Neural cell (in vitro differentiated cells): ENCODE results near the gene KNL1. TPM values are rescaled to one million over a fixed set of nuclear protein-coding genes. Genes with fewer than 3 reads are reported as not detected.
A peak's percentile ranks its signal among the peaks of the same experiment; 100 is the strongest.

Experiments
- H2AFZ ChIP-seq: fragments of 200-600, 300-800 bp; sonication (generic), shearing (Covaris generic); 2 replicates; pipeline ENCODE4 v1.6.0; 2014; ENCODE audit warnings: low read depth, mild to moderate bottlenecking, antibody characterized with exemption, low read length, moderate library complexity
- H3F3A ChIP-seq: fragments of 200-600 bp; shearing (Covaris generic); 2 replicates; pipeline ENCODE4 v1.6.1; 2016; ENCODE audit warnings: mild to moderate bottlenecking, moderate library complexity, mixed read lengths, antibody characterized with exemption, low read length; ENCODE audit not compliant: insufficient read depth, poor library complexity, severe bottlenecking
- H3K27ac ChIP-seq: fragments of 200-600, 300-800 bp; sonication (generic), shearing (Covaris generic); 2 replicates; pipeline ENCODE4 v1.5.1; 2014; ENCODE audit warnings: mild to moderate bottlenecking, low read length, moderate library complexity
- H3K27me3 ChIP-seq: fragments of 300-800, 200-600 bp; sonication (generic), shearing (Covaris generic); 2 replicates; pipeline ENCODE4 v1.6.0; 2014; ENCODE audit warnings: mild to moderate bottlenecking, low read depth, low read length, moderate library complexity; ENCODE audit not compliant: insufficient read depth
- H3K36me3 ChIP-seq: fragments of 300-800, 200-600 bp; sonication (generic), shearing (Covaris generic); 2 replicates; pipeline ENCODE4 v1.5.1; 2014; ENCODE audit warnings: mild to moderate bottlenecking, antibody characterized with exemption, low read length, moderate library complexity; ENCODE audit not compliant: insufficient read depth
- H3K4me2 ChIP-seq: fragments of 300-800, 200-600 bp; sonication (generic), shearing (Covaris generic); 2 replicates; pipeline ENCODE4 v1.6.0; 2014; ENCODE audit warnings: mild to moderate bottlenecking, low read length
- H3K4me3 ChIP-seq: fragments of 300-800, 200-600 bp; sonication (generic), shearing (Covaris generic); 2 replicates; pipeline ENCODE4 v1.5.1; 2014; ENCODE audit warnings: mild to moderate bottlenecking, low read length, moderate library complexity
- H3K79me2 ChIP-seq: fragments of 200-600 bp; shearing (Covaris generic); replicated peaks from 2 replicates; pipeline ENCODE4 v1.6.0; 2014; ENCODE audit warnings: mild to moderate bottlenecking, low read length, moderate library complexity; ENCODE audit not compliant: insufficient read depth
- H3K9ac ChIP-seq: fragments of 300-800, 200-600 bp; sonication (generic), shearing (Covaris generic); 2 replicates; pipeline ENCODE4 v1.6.1; 2016; ENCODE audit warnings: mild to moderate bottlenecking, low read length, mixed read lengths
- H3K9me2 ChIP-seq: fragments of 200-600 bp; shearing (Covaris generic); 2 replicates; pipeline ENCODE4 v1.6.1; 2016; ENCODE audit warnings: mild to moderate bottlenecking, low read length, mixed read lengths; ENCODE audit not compliant: insufficient read depth
- H3K9me3 ChIP-seq: fragments of 200-600, 300-800 bp; sonication (generic), shearing (Covaris generic); 2 replicates; pipeline ENCODE4 v1.6.1; 2016; ENCODE audit warnings: mild to moderate bottlenecking, mixed run types, low read length, moderate library complexity, mixed read lengths
- H4K20me1 ChIP-seq: fragments of 200-600 bp; shearing (Covaris generic); 2 replicates; pipeline ENCODE4 v1.6.1; 2016; ENCODE audit warnings: mild to moderate bottlenecking, mixed run types; ENCODE audit not compliant: insufficient read depth
- CTCF ChIP-seq: fragments of 450-650 bp; IDR thresholded peaks from 2 replicates; pipeline ENCODE4 v1.5.1; 2014; ENCODE audit warnings: antibody characterized with exemption, mild to moderate bottlenecking, moderate library complexity; ENCODE audit not compliant: poor library complexity, severe bottlenecking
- EP300 ChIP-seq: fragments of 450-650 bp; conservative IDR thresholded peaks from 2 replicates; pipeline ENCODE4 v1.6.1; 2014; ENCODE audit warnings: antibody characterized with exemption, mild to moderate bottlenecking, moderate library complexity; ENCODE audit not compliant: poor library complexity, severe bottlenecking
- EZH2 ChIP-seq: fragments of 200-600, 300-800 bp; shearing (Covaris generic), sonication (generic); IDR thresholded peaks from 2 replicates; pipeline ENCODE4 v1.6.1; 2014; ENCODE audit warnings: antibody characterized with exemption, low read length, borderline replicate concordance, mild to moderate bottlenecking; ENCODE audit not compliant: insufficient read depth, poor library complexity, severe bottlenecking
- MXI1 ChIP-seq: fragments of 450-650 bp; conservative IDR thresholded peaks from 2 replicates; pipeline ENCODE4 v1.6.1; 2014; ENCODE audit warnings: antibody characterized with exemption, mild to moderate bottlenecking; ENCODE audit not compliant: poor library complexity, severe bottlenecking
- POLR2AphosphoS5 ChIP-seq: IDR thresholded peaks from 2 replicates; pipeline ENCODE4 v1.6.1; 2012
- RAD21 ChIP-seq: fragments of 450-650 bp; conservative IDR thresholded peaks from 2 replicates; pipeline ENCODE4 v1.6.1; 2014; ENCODE audit warnings: antibody characterized with exemption, mild to moderate bottlenecking, moderate library complexity
- REST ChIP-seq: IDR thresholded peaks from 2 replicates; pipeline ENCODE4 v1.6.1; 2012; ENCODE audit warnings: borderline replicate concordance
- SMC3 ChIP-seq: fragments of 450-650 bp; conservative IDR thresholded peaks from 2 replicates; pipeline ENCODE4 v1.6.1; 2014; ENCODE audit warnings: antibody characterized with exemption, mild to moderate bottlenecking, moderate library complexity; ENCODE audit not compliant: poor library complexity
- TAF1 ChIP-seq: IDR thresholded peaks from 2 replicates; pipeline ENCODE4 v1.6.1; 2012; ENCODE audit warnings: low read depth
- polyA plus RNA-seq: library from polyadenylated mRNA; depleted of rRNA; stranded (reverse); fragments of >200 nt; gene quantifications from 2 replicates; pipeline ENCODE4 v1.2.3, GENCODE V29; 2014

KNL1 gene
- polyA plus RNA-seq, 1 donor from 2014 or later = 2.4 TPM

GRCh38 chr15:40564591-40565332 lies 29.3 kb upstream of the KNL1 start, which contains the start of gene CCDC32:
Gene CCDC32 (minus strand): TSS chr15:40565042. CDS start chr15:40563015, 2,027 bp downstream.
- TF ChIP-seq POLR2AphosphoS5 (peak; percentile 82), EP300 (peak; percentile 15), RAD21 (peak; percentile 47), CTCF (no peak), EZH2 (no peak), SMC3 (peak; percentile 45), TAF1 (peak; percentile 52), MXI1 (peak; percentile 66), REST (peak; percentile 64)
- no peaks in the 10 kb centered on the region for H3K9me2 ChIP-seq
- no peaks in the 10 kb centered on the region for H3K79me2 ChIP-seq
- peak within 1 kb of the TSS; percentile 76 for H3K9ac ChIP-seq
- peak within 1 kb of the TSS; percentile 72 for H3K27ac ChIP-seq
- peak within 1 kb of the TSS; percentile 90 for H3K4me2 ChIP-seq
- no peaks in the 10 kb centered on the region for H3K36me3 ChIP-seq
- no peaks in the 10 kb centered on the region for H3F3A ChIP-seq
- peak within 1 kb of the TSS; percentile 73 for H3K4me3 ChIP-seq
- H3K9me3 ChIP-seq = no peaks in the 10 kb centered on the region
- H2AFZ ChIP-seq = peak within 1 kb of the TSS; percentile 74
- H3K27me3 ChIP-seq = no peaks in the 10 kb centered on the region
- no peaks in the 10 kb centered on the region for H4K20me1 ChIP-seq

- Histone ChIP-seq H3K9me2 (no peaks in the 10 kb centered on the region), H3K27ac (peak overlapping the region; percentile 53), H3K9me3 (no peaks in the 10 kb centered on the region), H3K27me3 (no peaks in the 10 kb centered on the region), H2AFZ (no peak overlapping the region), H4K20me1 (no peaks in the 10 kb centered on the region), H3K9ac (peak overlapping the region; percentile 29), H3K4me3 (peak overlapping the region; percentile 73), H3K79me2 (peaks cover 5% of the 10 kb centered on the region), H3F3A (no peaks in the 10 kb centered on the region), H3K4me2 (no peak overlapping the region), H3K36me3 (no peaks in the 10 kb centered on the region)
- TF ChIP-seq EP300 = no peak
- no peak for TF ChIP-seq TAF1
- TF ChIP-seq POLR2AphosphoS5 = no peak
- TF ChIP-seq SMC3 = no peak
- TF ChIP-seq REST = no peak
- TF ChIP-seq EZH2 = no peak
- no peak for TF ChIP-seq MXI1
- TF ChIP-seq RAD21 = no peak
- no peak for TF ChIP-seq CTCF
Observed at GRCh38 chr15:40565333-40566238, 28.5 kb upstream of the KNL1 start.
